Erythroblast (primary cell): ENCODE data around the gene IGFBP4.

Source experiments
- GATA1 ChIP-seq: IDR thresholded peaks from 2 replicates; pipeline ENCODE4 v1.6.1; 2011; ENCODE audit warnings: low read depth, mild to moderate bottlenecking, control low read depth, low read length, moderate library complexity
- POLR2A ChIP-seq: IDR thresholded peaks from 2 replicates; pipeline ENCODE4 v1.6.1; 2011; ENCODE audit warnings: mild to moderate bottlenecking, low read length

- TF ChIP-seq POLR2A: no peak
- no peak for TF ChIP-seq GATA1
Measured at GRCh38 chr17:40491486-40491885, 48.2 kb downstream of the IGFBP4 start.
